SK-N-SH treated with all-trans-retinoic acid at 6 μM for 48 hours (cell line): Measurements from ENCODE around the gene PIK3R3.
"Not testable (repeated sequence)": the region's sequence is repeated elsewhere in the genome, so short reads cannot be mapped to it uniquely, and the experiment has no call there.

Source experiments
- ATAC-seq: fragments of 200-7000 bp; cut with Tn5 transposase; 3 replicates; pipeline ENCODE4 v1.9.1; 2020; ENCODE audit warnings: mild to moderate bottlenecking, moderate library complexity
- ARNTL ChIP-seq: fragments of 450-650 bp; formaldehyde crosslinking; IDR thresholded peaks from 2 replicates; pipeline ENCODE4 v1.5.0; 2020; ENCODE audit warnings: low read depth, mild to moderate bottlenecking, moderate library complexity, borderline replicate concordance
- BACH2 ChIP-seq: fragments of 250-450 bp; sonication (Bioruptor Pico); IDR thresholded peaks from 2 replicates; pipeline ENCODE4 v1.9.0; 2021; ENCODE audit warnings: mild to moderate bottlenecking, borderline replicate concordance
- CREB5 ChIP-seq: fragments of 250-450 bp; sonication (Bioruptor Pico); IDR thresholded peaks from 2 replicates; pipeline ENCODE4 v1.5.1; 2020; ENCODE audit warnings: low read depth, mild to moderate bottlenecking, moderate library complexity
- GLIS3 ChIP-seq: fragments of 250-450 bp; sonication (Bioruptor Pico); IDR thresholded peaks from 2 replicates; pipeline ENCODE4 v1.5.0; 2020; ENCODE audit warnings: mild to moderate bottlenecking, moderate library complexity
- OSR1 ChIP-seq: fragments of 250-450 bp; sonication (Bioruptor Pico); IDR thresholded peaks from 2 replicates; pipeline ENCODE4 v1.8.0; 2022; ENCODE audit warnings: moderate library complexity, mild to moderate bottlenecking, inconsistent platforms
- PATZ1 ChIP-seq: fragments of 250-450 bp; sonication (Bioruptor Pico); IDR thresholded peaks from 2 replicates; pipeline ENCODE4 v1.8.0; 2020; ENCODE audit warnings: mild to moderate bottlenecking, moderate library complexity, borderline replicate concordance
- POU6F1 ChIP-seq: fragments of 250-450 bp; sonication (Bioruptor Pico); IDR thresholded peaks from 2 replicates; pipeline ENCODE4 v1.8.0; 2021; ENCODE audit warnings: low read depth, mild to moderate bottlenecking, moderate library complexity, borderline replicate concordance
- PPARA ChIP-seq: fragments of 250-450 bp; sonication (Bioruptor Pico); IDR thresholded peaks from 2 replicates; pipeline ENCODE4 v1.5.0; 2020; ENCODE audit warnings: mild to moderate bottlenecking, borderline replicate concordance
- SNAI2 ChIP-seq: fragments of 250-450 bp; sonication (Bioruptor Pico); IDR thresholded peaks from 2 replicates; pipeline ENCODE4 v1.5.0; 2020; ENCODE audit warnings: mild to moderate bottlenecking, moderate library complexity
- TCF4 ChIP-seq: fragments of 250-450 bp; sonication (Bioruptor Pico); IDR thresholded peaks from 2 replicates; pipeline ENCODE4 v1.8.0; 2021; ENCODE audit warnings: mild to moderate bottlenecking, moderate library complexity, borderline replicate concordance
- TOX ChIP-seq: fragments of 250-450 bp; sonication (Bioruptor Pico); IDR thresholded peaks from 2 replicates; pipeline ENCODE4 v1.8.0; 2021; ENCODE audit warnings: mild to moderate bottlenecking, moderate library complexity, borderline replicate concordance
- ZC3H10 ChIP-seq: fragments of 250-450 bp; sonication (Bioruptor Pico); IDR thresholded peaks from 2 replicates; pipeline ENCODE4 v1.5.1; 2021; ENCODE audit warnings: mild to moderate bottlenecking, moderate library complexity
- ZFP3 ChIP-seq: fragments of 250-450 bp; sonication (Bioruptor Pico); IDR thresholded peaks from 2 replicates; pipeline ENCODE4 v1.5.0; 2020; ENCODE audit warnings: mild to moderate bottlenecking, moderate library complexity
- ZNF70 ChIP-seq: fragments of 450-650 bp; formaldehyde crosslinking; IDR thresholded peaks from 2 replicates; pipeline ENCODE4 v1.5.0; 2020; ENCODE audit warnings: mild to moderate bottlenecking, moderate library complexity
- ZNF8 ChIP-seq: fragments of 450-650 bp; formaldehyde crosslinking; IDR thresholded peaks from 2 replicates; pipeline ENCODE4 v1.5.0; 2020; ENCODE audit warnings: mild to moderate bottlenecking, moderate library complexity
- TF ChIP-seq, protein P1 (sequence below): fragments of 250-450 bp; sonication (Bioruptor Pico); IDR thresholded peaks from 2 replicates; pipeline ENCODE4 v1.5.1; 2021; ENCODE audit warnings: mild to moderate bottlenecking, moderate library complexity
- TF ChIP-seq, protein P2 (sequence below): fragments of 250-450 bp; sonication (Bioruptor Pico); IDR thresholded peaks from 2 replicates; pipeline ENCODE4 v1.5.0; 2020; ENCODE audit warnings: mild to moderate bottlenecking, moderate library complexity

PIK3R3 gene

DNA sequence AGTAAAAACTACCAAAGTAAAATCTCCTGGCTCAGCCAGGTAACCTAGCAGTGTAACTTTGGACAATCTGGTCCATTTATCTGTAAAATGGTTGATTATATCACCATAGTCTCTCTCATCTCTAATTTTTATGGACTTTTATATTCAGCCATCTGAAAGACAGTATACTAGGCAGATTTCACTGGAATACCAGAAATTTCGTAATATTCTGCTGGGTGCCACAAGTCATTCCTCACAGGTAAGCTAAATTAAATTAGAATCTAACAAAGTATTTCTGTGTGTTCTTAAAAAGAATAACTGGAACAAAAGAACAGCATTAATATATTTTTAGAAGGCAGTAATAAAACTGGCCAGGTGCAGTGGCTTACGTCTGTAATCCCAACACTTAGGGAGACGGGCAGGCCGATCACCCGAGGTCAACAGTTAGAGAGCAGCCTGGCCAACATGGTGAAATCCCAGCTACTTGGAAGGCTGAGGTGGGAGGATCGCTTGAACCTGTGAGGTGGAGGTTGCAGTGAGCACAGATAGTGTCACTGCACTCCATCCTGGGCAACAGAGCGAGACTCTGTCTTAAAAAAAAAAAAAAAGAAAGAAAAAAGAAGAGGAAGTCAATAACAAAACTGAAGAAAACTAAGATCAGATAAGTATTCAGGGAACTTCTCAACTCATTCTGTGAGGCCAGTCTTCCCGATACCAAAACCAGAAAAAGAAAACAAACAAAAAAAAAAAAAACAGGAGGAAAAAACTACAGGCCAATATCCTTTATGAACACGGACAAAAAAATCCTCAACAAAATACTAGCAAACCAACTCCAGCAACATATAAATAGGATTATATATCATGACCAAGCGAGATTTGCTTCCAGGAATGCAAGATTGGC is 35.9 kb downstream of the PIK3R3 start:
- no peak for TF ChIP-seq ZC3H10
- no peak for TF ChIP-seq TCF4 (CRISPR knock-in tag)
- TF ChIP-seq, protein P1, sequence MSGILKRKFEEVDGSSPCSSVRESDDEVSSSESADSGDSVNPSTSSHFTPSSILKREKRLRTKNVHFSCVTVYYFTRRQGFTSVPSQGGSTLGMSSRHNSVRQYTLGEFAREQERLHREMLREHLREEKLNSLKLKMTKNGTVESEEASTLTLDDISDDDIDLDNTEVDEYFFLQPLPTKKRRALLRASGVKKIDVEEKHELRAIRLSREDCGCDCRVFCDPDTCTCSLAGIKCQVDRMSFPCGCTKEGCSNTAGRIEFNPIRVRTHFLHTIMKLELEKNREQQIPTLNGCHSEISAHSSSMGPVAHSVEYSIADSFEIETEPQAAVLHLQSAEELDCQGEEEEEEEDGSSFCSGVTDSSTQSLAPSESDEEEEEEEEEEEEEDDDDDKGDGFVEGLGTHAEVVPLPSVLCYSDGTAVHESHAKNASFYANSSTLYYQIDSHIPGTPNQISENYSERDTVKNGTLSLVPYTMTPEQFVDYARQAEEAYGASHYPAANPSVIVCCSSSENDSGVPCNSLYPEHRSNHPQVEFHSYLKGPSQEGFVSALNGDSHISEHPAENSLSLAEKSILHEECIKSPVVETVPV (CRISPR knock-in tag) = no peak
- ATAC-seq = no peak

- ATAC-seq = not testable (repeated sequence)
These were observed 37.3 kb downstream of the PIK3R3 start for GRCh38 chr1:46095110-46095509.

DNA sequence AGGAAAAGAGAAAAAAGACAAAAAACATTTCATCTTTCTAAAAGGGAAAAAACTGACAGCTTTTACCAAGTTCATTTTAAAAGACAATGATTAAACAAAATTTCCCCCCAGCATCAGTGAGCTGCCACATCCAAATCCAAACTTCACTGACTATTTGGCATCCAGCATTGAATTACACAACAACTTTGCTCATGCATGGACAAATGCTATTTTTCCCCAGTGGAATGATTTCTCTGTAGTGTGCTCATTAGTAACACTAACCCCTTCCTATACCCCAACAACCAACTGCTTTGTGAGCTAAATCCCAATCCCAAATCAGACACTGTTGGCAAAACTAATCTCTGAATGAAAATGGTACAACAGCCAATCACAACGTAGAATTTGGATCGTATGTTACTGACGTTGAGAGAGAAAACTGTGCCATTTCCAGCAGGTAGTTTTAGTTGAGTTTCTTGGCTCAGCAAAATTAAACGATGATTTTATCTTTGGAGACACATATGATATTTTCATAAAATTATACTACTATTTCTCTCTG is 37.9 kb downstream of the PIK3R3 start:
- ATAC-seq = no peak
- TF ChIP-seq TOX (CRISPR knock-in tag) (no peak), GLIS3 (CRISPR knock-in tag) (no peak), PPARA (CRISPR knock-in tag) (no peak)

DNA sequence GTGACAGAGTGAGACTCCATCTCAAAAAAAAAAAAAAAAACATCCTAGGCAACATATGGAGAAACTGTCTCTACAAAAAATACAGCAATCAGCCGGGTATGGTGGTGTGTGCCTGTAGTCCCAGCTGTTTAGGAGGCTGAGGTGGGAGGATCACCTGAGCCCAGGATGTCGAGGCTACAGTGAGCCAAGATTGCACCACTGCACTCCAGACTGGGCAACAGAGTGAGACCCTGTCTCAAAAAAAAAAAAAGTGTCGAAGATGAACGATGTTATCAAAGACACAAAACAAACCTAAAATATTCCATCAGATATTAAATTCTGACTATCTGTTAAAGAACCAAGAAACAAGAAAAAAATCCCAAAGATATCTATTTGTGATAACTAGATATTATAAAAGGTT is 38.6 kb downstream of the PIK3R3 start:
- not testable (repeated sequence) for ATAC-seq

- no peak for ATAC-seq
- no peak for TF ChIP-seq ARNTL (CRISPR knock-in tag)
- TF ChIP-seq ZFP3 (CRISPR knock-in tag) = no peak
- TF ChIP-seq ZNF8 (CRISPR knock-in tag) = no peak
- TF ChIP-seq CREB5 = no peak
- TF ChIP-seq TOX (CRISPR knock-in tag) = no peak
- TF ChIP-seq PPARA (CRISPR knock-in tag) = no peak
- TF ChIP-seq BACH2 = no peak
- TF ChIP-seq POU6F1 (CRISPR knock-in tag) = no peak
- TF ChIP-seq SNAI2 (CRISPR knock-in tag) = no peak
- TF ChIP-seq TCF4 (CRISPR knock-in tag) = no peak
These were observed 44.5 kb downstream of the PIK3R3 start for GRCh38 chr1:46087891-46088290.

DNA sequence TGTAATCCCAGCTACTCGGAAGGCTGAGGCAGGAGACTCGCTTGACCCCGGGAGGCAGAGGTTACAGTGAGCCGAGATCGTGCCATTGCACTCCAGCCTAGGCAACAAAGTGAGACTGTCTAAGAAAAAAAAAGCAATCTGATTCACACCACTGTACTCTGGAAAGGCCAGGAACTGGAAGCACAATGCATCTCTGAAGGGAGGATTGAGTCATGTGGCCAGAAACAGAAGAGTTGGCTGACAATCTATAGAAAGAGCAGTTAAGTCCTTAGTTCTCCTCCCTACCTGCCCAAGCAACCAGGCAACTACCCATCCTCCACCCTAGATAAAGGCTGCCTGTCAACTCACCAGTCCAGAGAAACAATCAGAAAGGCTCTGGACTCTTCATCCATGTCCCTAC is 45.9 kb downstream of the PIK3R3 start:
- TF ChIP-seq TOX (CRISPR knock-in tag) (no peak), BACH2 (no peak), TCF4 (CRISPR knock-in tag) (no peak), PATZ1 (CRISPR knock-in tag) (no peak), SNAI2 (CRISPR knock-in tag) (no peak), OSR1 (CRISPR knock-in tag) (no peak), ZNF70 (CRISPR knock-in tag) (no peak)
- TF ChIP-seq, protein P2, sequence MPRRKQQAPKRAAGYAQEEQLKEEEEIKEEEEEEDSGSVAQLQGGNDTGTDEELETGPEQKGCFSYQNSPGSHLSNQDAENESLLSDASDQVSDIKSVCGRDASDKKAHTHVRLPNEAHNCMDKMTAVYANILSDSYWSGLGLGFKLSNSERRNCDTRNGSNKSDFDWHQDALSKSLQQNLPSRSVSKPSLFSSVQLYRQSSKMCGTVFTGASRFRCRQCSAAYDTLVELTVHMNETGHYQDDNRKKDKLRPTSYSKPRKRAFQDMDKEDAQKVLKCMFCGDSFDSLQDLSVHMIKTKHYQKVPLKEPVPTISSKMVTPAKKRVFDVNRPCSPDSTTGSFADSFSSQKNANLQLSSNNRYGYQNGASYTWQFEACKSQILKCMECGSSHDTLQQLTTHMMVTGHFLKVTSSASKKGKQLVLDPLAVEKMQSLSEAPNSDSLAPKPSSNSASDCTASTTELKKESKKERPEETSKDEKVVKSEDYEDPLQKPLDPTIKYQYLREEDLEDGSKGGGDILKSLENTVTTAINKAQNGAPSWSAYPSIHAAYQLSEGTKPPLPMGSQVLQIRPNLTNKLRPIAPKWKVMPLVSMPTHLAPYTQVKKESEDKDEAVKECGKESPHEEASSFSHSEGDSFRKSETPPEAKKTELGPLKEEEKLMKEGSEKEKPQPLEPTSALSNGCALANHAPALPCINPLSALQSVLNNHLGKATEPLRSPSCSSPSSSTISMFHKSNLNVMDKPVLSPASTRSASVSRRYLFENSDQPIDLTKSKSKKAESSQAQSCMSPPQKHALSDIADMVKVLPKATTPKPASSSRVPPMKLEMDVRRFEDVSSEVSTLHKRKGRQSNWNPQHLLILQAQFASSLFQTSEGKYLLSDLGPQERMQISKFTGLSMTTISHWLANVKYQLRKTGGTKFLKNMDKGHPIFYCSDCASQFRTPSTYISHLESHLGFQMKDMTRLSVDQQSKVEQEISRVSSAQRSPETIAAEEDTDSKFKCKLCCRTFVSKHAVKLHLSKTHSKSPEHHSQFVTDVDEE (CRISPR knock-in tag) = no peak
- TF ChIP-seq, all 23 proteins: peak for 0
- ATAC-seq = no peak
